ENCODE measurements around the gene ERC1. TPM values are rescaled to one million over a fixed set of nuclear protein-coding genes. Genes with fewer than 3 reads are reported as not detected.
"Not testable (repeated sequence)": the region's sequence is repeated elsewhere in the genome, so short reads cannot be mapped to it uniquely, and the experiment has no call there.

The ERC1 gene
- total RNA-seq, 1 donor from 2014 or later: 46.6 TPM

GRCh38 chr12:1099618-1100017 is 108.6 kb downstream of the ERC1 start:
- not testable (repeated sequence) for DNase-seq; ATAC-seq (ENCODE audit: poor library complexity)
- intact Hi-C loops (cut with DNase I): loop anchor here (10.0 kb wide), 1 partner anchor 105 kb away; the partner anchor contains the start of gene ERC1

- no peak for DNase-seq
- intact Hi-C loops (cut with DNase I): no loop called here
- no peak for ATAC-seq (ENCODE audit: poor library complexity)
Observed at GRCh38 chr12:1102115-1102514, 111.1 kb downstream of the ERC1 start.

- intact Hi-C loops (cut with DNase I): no loop called here
- ATAC-seq (ENCODE audit: poor library complexity): no peak
Observed at GRCh38 chr12:1102791-1103450, 111.9 kb downstream of the ERC1 start.

GRCh38 chr12:1103632-1104031 is 112.6 kb downstream of the ERC1 start:
- no peak for DNase-seq
- intact Hi-C loops (cut with DNase I): no loop called here

More at GRCh38 chr12:1102791-1103450, 111.9 kb downstream of the ERC1 start:
- no peak for DNase-seq

GRCh38 chr12:1104088-1104800 is 113.2 kb downstream of the ERC1 start:
- no peak for DNase-seq
- ATAC-seq (ENCODE audit: poor library complexity): no peak
- intact Hi-C loops (cut with DNase I): no loop called here

More at GRCh38 chr12:1103632-1104031, 112.6 kb downstream of the ERC1 start:
- ATAC-seq (ENCODE audit: poor library complexity): no peak

- ATAC-seq (ENCODE audit: poor library complexity) (no peak), DNase-seq (no peak)
- intact Hi-C loops (cut with DNase I): no loop called here
Observed at GRCh38 chr12:1107669-1108068, 116.6 kb downstream of the ERC1 start.

GRCh38 chr12:1108276-1108675 is 117.3 kb downstream of the ERC1 start:
- DNase-seq: no peak
- ATAC-seq (ENCODE audit: poor library complexity): no peak
- intact Hi-C loops (cut with DNase I): no loop called here

- no peak for ATAC-seq (ENCODE audit: poor library complexity)
- DNase-seq: no peak
- intact Hi-C loops (cut with DNase I): no loop called here
Observed at GRCh38 chr12:1115484-1116231, 124.6 kb downstream of the ERC1 start.

GRCh38 chr12:1117371-1117770 is 126.3 kb downstream of the ERC1 start:
- intact Hi-C loops (cut with DNase I): no loop called here
- ATAC-seq (ENCODE audit: poor library complexity): no peak
- no peak for DNase-seq

- peak; percentile 86 for ATAC-seq (ENCODE audit: poor library complexity)
- intact Hi-C loops (cut with DNase I): loop anchor here (2.0 kb wide), 1 partner anchor 465 kb away; no protein-coding TSS in a partner anchor
- peak; percentile 50 for DNase-seq
Observed at GRCh38 chr12:1117970-1118563, 127.0 kb downstream of the ERC1 start.

- no peak for ATAC-seq (ENCODE audit: poor library complexity)
- no peak for DNase-seq
- intact Hi-C loops (cut with DNase I): loop anchor here (10.0 kb wide), 1 partner anchor 142 kb away; no protein-coding TSS in a partner anchor
Observed at GRCh38 chr12:1122786-1123185, 131.8 kb downstream of the ERC1 start.

- intact Hi-C loops (cut with DNase I): loop anchor here (10.0 kb wide), 1 partner anchor 139 kb away; no protein-coding TSS in a partner anchor
- no peak for ATAC-seq (ENCODE audit: poor library complexity)
- DNase-seq: no peak
Observed at GRCh38 chr12:1126091-1126490, 135.1 kb downstream of the ERC1 start.

GRCh38 chr12:1127021-1127420 is 136.0 kb downstream of the ERC1 start:
- ATAC-seq (ENCODE audit: poor library complexity): no peak
- intact Hi-C loops (cut with DNase I): loop anchor here (10.0 kb wide), 1 partner anchor 138 kb away; no protein-coding TSS in a partner anchor
- no peak for DNase-seq

GRCh38 chr12:1130164-1130563 is 139.1 kb downstream of the ERC1 start:
- no peak for DNase-seq
- intact Hi-C loops (cut with DNase I): no loop called here

GRCh38 chr12:1130571-1130970 is 139.5 kb downstream of the ERC1 start:
- ATAC-seq (ENCODE audit: poor library complexity): no peak
- no peak for DNase-seq
- intact Hi-C loops (cut with DNase I): no loop called here

More at GRCh38 chr12:1130164-1130563, 139.1 kb downstream of the ERC1 start:
- no peak for ATAC-seq (ENCODE audit: poor library complexity)

GRCh38 chr12:1131811-1132224 is 140.8 kb downstream of the ERC1 start:
- intact Hi-C loops (cut with DNase I): no loop called here
- ATAC-seq (ENCODE audit: poor library complexity) (peak; percentile 48), DNase-seq (no peak)

- ATAC-seq (ENCODE audit: poor library complexity) (no peak), DNase-seq (no peak)
- intact Hi-C loops (cut with DNase I): no loop called here
Observed at GRCh38 chr12:1132311-1132710, 141.3 kb downstream of the ERC1 start.

GRCh38 chr12:1138691-1139090 is 147.7 kb downstream of the ERC1 start:
- intact Hi-C loops (cut with DNase I): no loop called here
- ATAC-seq (ENCODE audit: poor library complexity) (no peak), DNase-seq (no peak)

- intact Hi-C loops (cut with DNase I); DNase-seq; ATAC-seq (ENCODE audit: poor library complexity): not testable (repeated sequence)
Observed at GRCh38 chr12:1146758-1147157, 155.7 kb downstream of the ERC1 start.

Data from Right ventricle myocardium superior (tissue), 1 donor.